Measurements from ENCODE around the gene CAMKMT. TPM values are rescaled to one million over a fixed set of nuclear protein-coding genes. Genes with fewer than 3 reads are reported as not detected.

CAMKMT gene
- total RNA-seq, 6 donors from 2014 or later: 7.7 to 17.8 (median 12.2) TPM

DNA sequence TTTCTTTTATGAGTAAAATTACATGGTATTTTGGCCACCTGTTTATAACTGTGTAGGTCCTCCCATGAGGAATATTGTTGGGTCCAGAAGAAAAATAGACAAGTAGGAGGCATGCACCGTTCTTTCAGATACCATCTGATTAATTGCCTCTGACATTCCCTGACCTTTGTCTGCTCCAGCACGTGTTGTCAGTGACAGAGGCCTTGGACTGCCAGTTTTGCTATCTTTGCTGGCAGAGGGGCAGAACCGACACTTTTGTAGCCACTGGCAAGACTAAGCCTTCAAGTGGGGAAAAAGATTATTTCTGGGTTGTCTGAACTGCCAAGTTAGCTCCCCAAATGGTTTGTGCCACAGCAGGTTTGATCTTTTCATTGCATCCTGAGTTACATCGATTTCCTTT, 276.9 kb downstream of the CAMKMT start:
- Histone ChIP-seq H3K9me3 (no peaks in the 10 kb centered on the region), H3K4me3 (no peak overlapping the region), H3K27me3 (no peaks in the 10 kb centered on the region), H3K4me1 (no peaks in the 10 kb centered on the region), H3K27ac (no peak overlapping the region), H3K36me3 (no peaks in the 10 kb centered on the region)
- ATAC-seq (ENCODE audit: low FRiP score in 2 of 2): no peak
- no peak for TF ChIP-seq EP300 (IDR thresholded peaks at IDR 0.05)
- TF ChIP-seq POLR2AphosphoS5 (IDR thresholded peaks at IDR 0.05): no peak
- no peak for DNase-seq
- WGBS, 2 donors: 68% methylated on average over 4 of the region's 4 CpGs

DNA sequence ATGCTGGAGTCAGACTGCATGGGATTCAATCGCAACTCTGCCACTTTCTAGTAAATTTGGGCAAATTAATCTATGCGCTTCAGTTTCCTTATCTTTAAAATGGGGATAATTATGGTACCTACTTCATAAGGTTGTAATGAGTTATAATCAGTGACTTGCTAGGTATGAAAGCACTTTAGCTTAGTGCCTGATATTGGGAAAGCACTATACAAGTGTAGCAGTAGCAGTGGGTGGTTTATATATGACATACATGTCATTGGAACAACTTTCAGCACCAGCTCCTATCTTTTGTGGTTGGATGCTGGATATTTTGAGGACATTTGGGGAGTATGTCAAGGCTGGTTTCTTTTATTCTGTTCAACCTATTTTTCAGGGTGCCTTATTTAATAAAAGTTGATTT, 277.7 kb downstream of the CAMKMT start:
- no peak for ATAC-seq (ENCODE audit: low FRiP score in 2 of 2)
- WGBS, 2 donors: 93 to 98% methylated on average over 2 of the region's 2 CpGs
- no peak overlapping the region for H3K4me3 ChIP-seq

DNA sequence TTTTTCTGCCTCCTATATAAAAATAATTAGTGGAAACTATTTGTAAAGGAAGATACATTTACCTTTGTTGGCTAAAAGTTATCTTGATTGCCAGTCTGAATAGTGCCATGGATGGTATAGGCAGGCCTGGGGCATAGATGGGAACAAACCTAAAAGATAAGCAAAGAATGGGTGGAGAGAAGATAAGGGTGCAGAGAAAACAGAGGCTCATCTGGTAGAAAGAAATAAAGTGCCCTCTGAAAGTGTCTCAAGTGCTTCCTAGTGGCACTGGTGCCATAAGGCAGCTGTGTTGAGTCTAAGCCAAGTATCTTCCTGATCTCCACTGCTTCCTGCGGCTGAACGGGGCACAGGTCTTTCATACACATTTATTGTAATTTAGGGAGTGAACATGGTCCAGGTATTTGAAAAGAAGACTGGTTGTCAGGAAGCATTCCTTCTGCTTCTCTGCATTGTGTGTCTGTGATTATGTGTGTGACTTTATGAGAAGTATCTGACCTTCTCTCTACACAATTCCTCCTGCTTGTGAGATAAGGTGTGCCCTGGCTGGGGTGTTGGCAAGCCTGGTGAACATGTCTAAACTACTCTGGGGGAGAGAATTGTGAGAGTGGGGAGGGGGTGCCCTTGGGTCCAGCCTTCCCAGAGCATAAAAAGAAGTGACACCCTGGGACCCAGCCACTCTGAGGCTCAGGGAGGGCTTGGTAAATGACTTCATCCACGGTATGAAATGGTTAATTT, 280.5 kb downstream of the CAMKMT start:
- TF ChIP-seq POLR2AphosphoS5 (IDR thresholded peaks at IDR 0.05): no peak
- TF ChIP-seq, protein P1, sequence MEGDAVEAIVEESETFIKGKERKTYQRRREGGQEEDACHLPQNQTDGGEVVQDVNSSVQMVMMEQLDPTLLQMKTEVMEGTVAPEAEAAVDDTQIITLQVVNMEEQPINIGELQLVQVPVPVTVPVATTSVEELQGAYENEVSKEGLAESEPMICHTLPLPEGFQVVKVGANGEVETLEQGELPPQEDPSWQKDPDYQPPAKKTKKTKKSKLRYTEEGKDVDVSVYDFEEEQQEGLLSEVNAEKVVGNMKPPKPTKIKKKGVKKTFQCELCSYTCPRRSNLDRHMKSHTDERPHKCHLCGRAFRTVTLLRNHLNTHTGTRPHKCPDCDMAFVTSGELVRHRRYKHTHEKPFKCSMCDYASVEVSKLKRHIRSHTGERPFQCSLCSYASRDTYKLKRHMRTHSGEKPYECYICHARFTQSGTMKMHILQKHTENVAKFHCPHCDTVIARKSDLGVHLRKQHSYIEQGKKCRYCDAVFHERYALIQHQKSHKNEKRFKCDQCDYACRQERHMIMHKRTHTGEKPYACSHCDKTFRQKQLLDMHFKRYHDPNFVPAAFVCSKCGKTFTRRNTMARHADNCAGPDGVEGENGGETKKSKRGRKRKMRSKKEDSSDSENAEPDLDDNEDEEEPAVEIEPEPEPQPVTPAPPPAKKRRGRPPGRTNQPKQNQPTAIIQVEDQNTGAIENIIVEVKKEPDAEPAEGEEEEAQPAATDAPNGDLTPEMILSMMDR (IDR thresholded peaks at IDR 0.05): no peak
- TF ChIP-seq EP300 (IDR thresholded peaks at IDR 0.05): no peak
- TF ChIP-seq POLR2A (IDR thresholded peaks at IDR 0.05): no peak
- Histone ChIP-seq H3K27me3 (no peaks in the 10 kb centered on the region), H3K36me3 (no peaks in the 10 kb centered on the region), H3K4me3 (no peak overlapping the region), H3K4me1 (no peaks in the 10 kb centered on the region), H3K9me3 (no peaks in the 10 kb centered on the region), H3K27ac (no peak overlapping the region)
- ATAC-seq (ENCODE audit: low FRiP score in 2 of 2) (no peak), DNase-seq (no peak)
- WGBS, 2 donors: 71 to 79% methylated on average over 3 of the region's 3 CpGs

More for the DNA sequence above, 277.7 kb downstream of the CAMKMT start:
- no peak for DNase-seq
- H3K9me3 ChIP-seq: no peaks in the 10 kb centered on the region
- TF ChIP-seq, protein P1 (IDR thresholded peaks at IDR 0.05): no peak
- TF ChIP-seq POLR2AphosphoS5 (IDR thresholded peaks at IDR 0.05) (no peak), POLR2A (IDR thresholded peaks at IDR 0.05) (no peak), EP300 (IDR thresholded peaks at IDR 0.05) (no peak)
- no peaks in the 10 kb centered on the region for H3K27me3 ChIP-seq
- no peaks in the 10 kb centered on the region for H3K36me3 ChIP-seq
- H3K27ac ChIP-seq: no peak overlapping the region
- H3K4me1 ChIP-seq: no peaks in the 10 kb centered on the region

DNA sequence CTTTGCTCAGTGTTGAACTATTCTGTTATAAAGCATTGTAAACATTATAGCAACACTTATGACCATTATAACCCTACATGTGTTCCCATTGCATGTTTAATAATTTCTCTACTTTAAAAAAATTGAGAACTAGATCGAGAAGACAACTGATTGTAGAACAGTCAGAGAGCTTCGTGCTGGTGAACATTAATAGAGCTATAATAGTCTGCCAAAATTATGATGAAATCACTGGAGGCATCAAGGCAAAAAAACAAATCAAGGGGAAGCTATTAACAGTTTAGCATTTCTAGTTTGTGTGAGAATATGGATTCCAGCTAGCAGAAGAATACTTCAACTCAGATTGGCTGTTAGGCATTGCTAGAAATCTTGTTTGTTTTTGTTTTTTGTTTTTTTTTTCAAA, 284.2 kb downstream of the CAMKMT start:
- Histone ChIP-seq H3K27ac (no peak overlapping the region), H3K4me1 (no peaks in the 10 kb centered on the region), H3K36me3 (no peaks in the 10 kb centered on the region), H3K27me3 (no peaks in the 10 kb centered on the region), H3K4me3 (no peak overlapping the region), H3K9me3 (no peaks in the 10 kb centered on the region)
- no peak for DNase-seq
- WGBS, 2 donors: 75 to 78% methylated on average over 2 of the region's 2 CpGs
- TF ChIP-seq POLR2AphosphoS5 (IDR thresholded peaks at IDR 0.05) (no peak), EP300 (IDR thresholded peaks at IDR 0.05) (no peak), POLR2A (IDR thresholded peaks at IDR 0.05) (no peak)
- TF ChIP-seq, protein P1 (IDR thresholded peaks at IDR 0.05): no peak
- ATAC-seq (ENCODE audit: low FRiP score in 2 of 2): no peak

DNA sequence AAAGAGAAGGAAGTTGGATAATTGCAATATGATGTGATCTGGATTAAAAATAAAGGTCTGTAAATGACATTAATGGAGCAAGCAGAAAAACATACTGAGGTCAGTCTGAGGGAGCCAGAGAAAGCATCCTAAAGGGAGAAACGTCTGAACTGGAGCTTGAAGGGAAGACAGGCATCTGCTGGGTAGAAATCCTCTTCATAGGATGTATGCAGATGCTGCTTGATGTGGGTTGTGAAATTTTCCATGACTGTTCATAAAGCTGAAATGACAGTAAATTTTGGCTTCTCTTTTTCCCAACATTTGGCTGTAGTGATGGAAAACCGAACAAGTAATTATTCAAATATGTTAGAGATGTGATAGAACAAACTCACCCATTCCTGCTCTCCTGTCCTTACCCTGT, 287.6 kb downstream of the CAMKMT start:
- Histone ChIP-seq H3K4me3 (no peak overlapping the region), H3K9me3 (no peaks in the 10 kb centered on the region), H3K4me1 (no peaks in the 10 kb centered on the region), H3K36me3 (no peaks in the 10 kb centered on the region), H3K27ac (no peak overlapping the region), H3K27me3 (no peaks in the 10 kb centered on the region)
- WGBS, 2 donors: 66 to 79% methylated on average over 2 of the region's 2 CpGs
- ATAC-seq (ENCODE audit: low FRiP score in 2 of 2) (no peak), DNase-seq (no peak)
- TF ChIP-seq POLR2AphosphoS5 (IDR thresholded peaks at IDR 0.05) (no peak), EP300 (IDR thresholded peaks at IDR 0.05) (no peak), POLR2A (IDR thresholded peaks at IDR 0.05) (no peak)
- TF ChIP-seq, protein P1 (IDR thresholded peaks at IDR 0.05): no peak
